ENCODE results near the gene AGA.

- TF ChIP-seq CTCF (IDR thresholded peaks at IDR 0.05) (no peak), EP300 (IDR thresholded peaks at IDR 0.05) (no peak), POLR2A (IDR thresholded peaks at IDR 0.05) (no peak)
Measured at GRCh38 chr4:177408023-177408422, 34.2 kb downstream of the AGA start.
